OCI-M2 (cell line): ENCODE data around the gene SKIC2.
"Not testable (repeated sequence)": the region's sequence is repeated elsewhere in the genome, so short reads cannot be mapped to it uniquely, and the experiment has no call there.

Experiments
- DNase-seq: peaks from one replicate; lab custom pipeline; 2025; ENCODE audit not compliant: unreplicated experiment; lab: John Stamatoyannopoulos, UW

Gene SKIC2

GRCh38 chr6:32003301-32003700, 44.3 kb downstream of the SKIC2 start:
- not testable (repeated sequence) for DNase-seq

- DNase-seq: not testable (repeated sequence)
These were observed 45.4 kb downstream of the SKIC2 start for GRCh38 chr6:32004393-32004792.

- DNase-seq: not testable (repeated sequence)
These were observed 46.0 kb downstream of the SKIC2 start for GRCh38 chr6:32004864-32005537.

- not testable (repeated sequence) for DNase-seq
These were observed 46.5 kb downstream of the SKIC2 start for GRCh38 chr6:32005538-32005880.

GRCh38 chr6:32005991-32006529, 47.1 kb downstream of the SKIC2 start:
- not testable (repeated sequence) for DNase-seq

GRCh38 chr6:32007086-32007485, 48.1 kb downstream of the SKIC2 start:
- DNase-seq: not testable (repeated sequence)

- not testable (repeated sequence) for DNase-seq
These were observed 49.1 kb downstream of the SKIC2 start for GRCh38 chr6:32008037-32008436.

- not testable (repeated sequence) for DNase-seq
These were observed 49.6 kb downstream of the SKIC2 start for GRCh38 chr6:32008616-32009015.

GRCh38 chr6:32009537-32009936, 50.6 kb downstream of the SKIC2 start:
- DNase-seq: not testable (repeated sequence)

GRCh38 chr6:32010856-32011530, 52.0 kb downstream of the SKIC2 start:
- DNase-seq: not testable (repeated sequence)

- not testable (repeated sequence) for DNase-seq
These were observed 54.1 kb downstream of the SKIC2 start for GRCh38 chr6:32012941-32013617.

- not testable (repeated sequence) for DNase-seq
These were observed 54.8 kb downstream of the SKIC2 start for GRCh38 chr6:32013738-32014137.

- DNase-seq: not testable (repeated sequence)
These were observed 55.6 kb downstream of the SKIC2 start, which contains the start of gene C4B for GRCh38 chr6:32014547-32014946. Gene C4B, plus strand, starts transcription at chr6:32014795. Its CDS starts 51 bp downstream, at chr6:32014846.
